Breast epithelium (tissue), 4 donors: ENCODE data around the gene MALRD1. TPM values are rescaled to one million over a fixed set of nuclear protein-coding genes. Genes with fewer than 3 reads are reported as not detected.
A peak's percentile ranks its signal among the peaks of the same experiment; 100 is the strongest.

Experiments used
- DNase-seq, 2 donors: peaks; one replicate each; pipeline ENCODE4 v3.0.0-alpha.2; 2019; ENCODE audit warnings: low spot score in 2 of 2
- H3K27ac ChIP-seq, 2 donors: fragments of 200-600 bp; sonication (generic) in 1 of 2; one replicate each; pipeline ENCODE4 v1.5.1; 2016 to 2019; ENCODE audit warnings: mild to moderate bottlenecking in 1 of 2
- H3K27me3 ChIP-seq, 2 donors: fragments of 200-600 bp; sonication (generic) in 1 of 2; one replicate each; pipeline versions ENCODE4 v1.5.1 to v1.6.0; 2017 to 2019; ENCODE audit warnings: control low read depth in 1 of 2, mild to moderate bottlenecking in 1 of 2
- H3K36me3 ChIP-seq: fragments of 200-600 bp; one replicate; pipeline ENCODE4 v1.5.1; 2019
- H3K4me1 ChIP-seq, 2 donors: fragments of 200-600 bp; sonication (generic); one replicate each; pipeline ENCODE4 v1.5.1; 2016 to 2019; ENCODE audit warnings: control low read depth in 1 of 2
- H3K4me3 ChIP-seq, 3 donors: fragments of 200-600 bp; sonication (generic); 1 replicate in 2 of 3; 2 replicates in 1 of 3; pipeline ENCODE4 v1.5.1; 2016 to 2019; ENCODE audit warnings: mild to moderate bottlenecking in 3 of 3, moderate library complexity in 2 of 3
- H3K9me3 ChIP-seq, 2 donors: fragments of 200-600 bp; sonication (generic) in 1 of 2; one replicate each; pipeline ENCODE4 v1.5.1; 2016 to 2019; ENCODE audit warnings: control low read depth in 1 of 2
- CTCF ChIP-seq, 3 donors: fragments of 450-650 bp; IDR thresholded peaks; one replicate each; pipeline ENCODE4 v1.5.1; 2016 to 2017; ENCODE audit warnings: antibody characterized with exemption in 3 of 3, mild to moderate bottlenecking in 3 of 3, moderate library complexity in 3 of 3
- POLR2A ChIP-seq: fragments of 450-650 bp; IDR thresholded peaks from one replicate; pipeline ENCODE4 v1.6.1; 2016; ENCODE audit warnings: antibody characterized with exemption, mild to moderate bottlenecking, moderate library complexity
- POLR2AphosphoS5 ChIP-seq, 3 donors: sonication (generic); formaldehyde crosslinking; IDR thresholded peaks; one replicate each; pipeline ENCODE4 v1.6.1; 2017; ENCODE audit warnings: antibody characterized with exemption in 3 of 3
- intact Hi-C: fragments of 100-400 bp; cut with DNase I; formaldehyde crosslinking; loops from one replicate; pipeline ENCODE4 v1.15.1; 2023; ENCODE audit warnings: low total_unique reads
- total RNA-seq, 3 donors: library from RNA; depleted of rRNA; stranded (reverse); fragments of >200 nt; gene quantifications; one replicate each; pipeline ENCODE4 v1.1.0, GENCODE V29; 2016

The MALRD1 gene
- total RNA-seq, 3 donors from 2014 or later = 0.96 to 8.6 (median 2.6) TPM

GRCh38 chr10:19620811-19621210, 572.2 kb downstream of the MALRD1 start:
- intact Hi-C loops = no loop called here
- Histone ChIP-seq H3K36me3 (no peaks in the 10 kb centered on the region), H3K27me3 (no peaks in the 10 kb centered on the region), H3K4me1 (no peaks in the 10 kb centered on the region), H3K27ac (no peak overlapping the region), H3K9me3 (no peaks in the 10 kb centered on the region), H3K4me3 (no peak overlapping the region)
- TF ChIP-seq POLR2A = no peak
- TF ChIP-seq CTCF (IDR thresholded peaks at IDR 0.05) = no peak
- TF ChIP-seq POLR2AphosphoS5 (IDR thresholded peaks at IDR 0.05) = no peak
- no peak for DNase-seq

- Histone ChIP-seq H3K4me1 (no peaks in the 10 kb centered on the region), H3K9me3 (no peaks in the 10 kb centered on the region), H3K27ac (no peak overlapping the region), H3K4me3 (no peak overlapping the region), H3K36me3 (no peaks in the 10 kb centered on the region), H3K27me3 (no peaks in the 10 kb centered on the region)
- TF ChIP-seq POLR2A (no peak), CTCF (IDR thresholded peaks at IDR 0.05) (no peak), POLR2AphosphoS5 (IDR thresholded peaks at IDR 0.05) (no peak)
- intact Hi-C loops = no loop called here
- DNase-seq = no peak
These were observed 574.7 kb downstream of the MALRD1 start for GRCh38 chr10:19623321-19623720.

- DNase-seq = no peak
- intact Hi-C loops = no loop called here
- Histone ChIP-seq H3K27ac (no peak overlapping the region), H3K27me3 (no peaks in the 10 kb centered on the region), H3K4me3 (no peak overlapping the region), H3K9me3 (no peaks in the 10 kb centered on the region), H3K4me1 (no peaks in the 10 kb centered on the region), H3K36me3 (no peaks in the 10 kb centered on the region)
- TF ChIP-seq CTCF (IDR thresholded peaks at IDR 0.05) = no peak
- TF ChIP-seq POLR2A = no peak
- TF ChIP-seq POLR2AphosphoS5 (IDR thresholded peaks at IDR 0.05) = no peak
These were observed 577.6 kb downstream of the MALRD1 start for GRCh38 chr10:19626156-19626555.

GRCh38 chr10:19628767-19629560, 580.4 kb downstream of the MALRD1 start:
- Histone ChIP-seq H3K9me3 (no peaks in the 10 kb centered on the region), H3K36me3 (no peaks in the 10 kb centered on the region), H3K4me1 (no peaks in the 10 kb centered on the region), H3K27me3 (no peaks in the 10 kb centered on the region), H3K27ac (peak overlapping the region in 1 of 2 donors; percentile 17), H3K4me3 (no peak overlapping the region)
- no peak for DNase-seq
- TF ChIP-seq CTCF (IDR thresholded peaks at IDR 0.05) (no peak), POLR2A (no peak), POLR2AphosphoS5 (IDR thresholded peaks at IDR 0.05) (no peak)
- intact Hi-C loops = no loop called here

GRCh38 chr10:19629567-19629966, 581.0 kb downstream of the MALRD1 start:
- intact Hi-C loops = no loop called here
- no peaks in the 10 kb centered on the region for H3K9me3 ChIP-seq
- no peak overlapping the region for H3K4me3 ChIP-seq
- H3K4me1 ChIP-seq = no peaks in the 10 kb centered on the region
- peak in 1 of 2 donors; percentile 29 for DNase-seq
- no peaks in the 10 kb centered on the region for H3K27me3 ChIP-seq
- no peaks in the 10 kb centered on the region for H3K36me3 ChIP-seq
- peak overlapping the region in 1 of 2 donors; percentile 50 for H3K27ac ChIP-seq
- TF ChIP-seq POLR2AphosphoS5 (IDR thresholded peaks at IDR 0.05) (peak in 1 of 3 donors; percentile 8), CTCF (IDR thresholded peaks at IDR 0.05) (no peak)
